Type B pancreatic cell (in vitro differentiated cells): ENCODE results near the gene CPA3. TPM values are rescaled to one million over a fixed set of nuclear protein-coding genes. Genes with fewer than 3 reads are reported as not detected.

Experiments
- DNase-seq: peaks from one replicate; pipeline ENCODE4 v3.0.0; 2021; ENCODE audit warnings: mixed read lengths; ENCODE audit not compliant: unreplicated experiment; ENCODE audit errors: extremely low spot score
- H3K27ac Mint-ChIP-seq: 2 replicates; pipeline ENCODE4 v1.8.0; 2021; ENCODE audit warnings: mild to moderate bottlenecking, mixed read lengths
- H3K27me3 Mint-ChIP-seq: 2 replicates; pipeline ENCODE4 v1.8.0; 2021; ENCODE audit warnings: mixed read lengths
- H3K36me3 Mint-ChIP-seq: 2 replicates; pipeline ENCODE4 v1.8.0; 2021; ENCODE audit warnings: mixed read lengths
- H3K4me1 Mint-ChIP-seq: one replicate; pipeline ENCODE4 v1.8.0; 2021; ENCODE audit warnings: mixed read lengths; ENCODE audit not compliant: unreplicated experiment
- H3K4me3 Mint-ChIP-seq: 2 replicates; pipeline ENCODE4 v1.8.0; 2021; ENCODE audit warnings: mild to moderate bottlenecking, mixed read lengths
- H3K9me3 Mint-ChIP-seq: 2 replicates; pipeline ENCODE4 v1.8.0; 2021; ENCODE audit warnings: mixed read lengths
- CTCF ChIP-seq: fragments of 200-600 bp; sonication (generic); conservative IDR thresholded peaks from 2 replicates; pipeline ENCODE4 v1.5.0; 2021; ENCODE audit warnings: antibody characterized with exemption, mild to moderate bottlenecking
- total RNA-seq: library from RNA; stranded (reverse); gene quantifications from 2 replicates; pipeline ENCODE4 v1.2.1, GENCODE V29; 2021; ENCODE audit warnings: low replicate concordance

The CPA3 gene
- total RNA-seq, 1 donor from 2014 or later: not detected

GRCh38 chr3:148873977-148874376, 8.9 kb downstream of the CPA3 start:
- TF ChIP-seq CTCF: no peak
- Mint-ChIP-seq H3K4me1 (peaks cover 5% of the 10 kb centered on the region), H3K27me3 (no peaks in the 10 kb centered on the region), H3K4me3 (no peak overlapping the region), H3K36me3 (no peaks in the 10 kb centered on the region), H3K27ac (no peak overlapping the region), H3K9me3 (no peaks in the 10 kb centered on the region)
- DNase-seq: no peak

GRCh38 chr3:148878095-148878494, 13.0 kb downstream of the CPA3 start:
- no peak for DNase-seq
- H3K9me3 Mint-ChIP-seq: no peaks in the 10 kb centered on the region
- no peaks in the 10 kb centered on the region for H3K27me3 Mint-ChIP-seq
- H3K4me1 Mint-ChIP-seq: peaks cover 8% of the 10 kb centered on the region
- H3K36me3 Mint-ChIP-seq: no peaks in the 10 kb centered on the region
- H3K27ac Mint-ChIP-seq: no peak overlapping the region
- H3K4me3 Mint-ChIP-seq: no peak overlapping the region
- no peak for TF ChIP-seq CTCF

DNA sequence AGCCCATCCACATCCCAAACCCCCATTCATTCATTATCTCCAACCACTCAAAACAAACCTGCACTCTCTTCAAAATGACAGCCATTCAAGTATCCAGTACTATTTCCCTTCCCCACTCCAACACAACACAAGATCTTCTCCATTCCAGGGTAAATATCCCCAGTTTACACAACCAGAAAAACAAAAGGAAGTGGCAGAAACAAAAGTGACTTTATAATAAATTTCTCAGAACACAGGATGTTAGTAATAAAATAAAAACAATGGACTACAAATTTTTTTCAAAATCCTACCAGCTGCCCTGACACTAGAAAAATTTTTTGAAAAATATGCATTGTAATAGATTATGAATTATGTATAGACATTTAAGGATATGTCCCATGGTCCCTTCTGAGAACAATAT, 14.2 kb downstream of the CPA3 start:
- no peak for TF ChIP-seq CTCF
- Mint-ChIP-seq H3K27me3 (no peaks in the 10 kb centered on the region), H3K27ac (no peak overlapping the region), H3K4me1 (peaks cover 3% of the 10 kb centered on the region), H3K9me3 (no peaks in the 10 kb centered on the region), H3K4me3 (no peak overlapping the region), H3K36me3 (no peaks in the 10 kb centered on the region)
- DNase-seq: no peak

DNA sequence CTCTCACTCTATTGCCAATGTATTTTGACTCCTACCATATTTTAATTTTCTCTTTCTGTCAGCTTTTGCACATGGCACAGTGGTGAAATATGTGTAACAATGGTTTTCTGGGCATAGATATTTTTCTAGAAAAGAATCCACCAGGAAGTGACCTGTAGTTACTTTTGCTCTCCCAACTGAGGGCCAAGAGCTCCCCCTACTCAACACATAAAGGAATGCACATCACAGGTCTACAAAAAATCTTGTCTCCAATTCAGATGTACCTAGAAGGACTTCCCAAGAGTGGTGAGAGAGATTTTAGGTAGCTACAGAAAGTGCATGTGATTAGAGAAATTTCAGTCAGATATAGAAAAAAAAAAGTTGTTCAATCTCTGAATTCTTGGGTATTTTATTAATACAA, 15.6 kb downstream of the CPA3 start:
- H3K36me3 Mint-ChIP-seq: no peaks in the 10 kb centered on the region
- H3K27ac Mint-ChIP-seq: no peak overlapping the region
- no peaks in the 10 kb centered on the region for H3K27me3 Mint-ChIP-seq
- TF ChIP-seq CTCF: peak; percentile 52
- no peaks in the 10 kb centered on the region for H3K9me3 Mint-ChIP-seq
- no peak for DNase-seq
- H3K4me3 Mint-ChIP-seq: no peak overlapping the region
- peaks cover 3% of the 10 kb centered on the region for H3K4me1 Mint-ChIP-seq

- TF ChIP-seq CTCF: no peak
- no peak overlapping the region for H3K27ac Mint-ChIP-seq
- no peak overlapping the region for H3K4me3 Mint-ChIP-seq
- no peaks in the 10 kb centered on the region for H3K27me3 Mint-ChIP-seq
- H3K36me3 Mint-ChIP-seq: no peaks in the 10 kb centered on the region
- DNase-seq: no peak
- H3K4me1 Mint-ChIP-seq: peaks cover 3% of the 10 kb centered on the region
- H3K9me3 Mint-ChIP-seq: no peaks in the 10 kb centered on the region
Observed at GRCh38 chr3:148881286-148881685, 16.2 kb downstream of the CPA3 start.

DNA sequence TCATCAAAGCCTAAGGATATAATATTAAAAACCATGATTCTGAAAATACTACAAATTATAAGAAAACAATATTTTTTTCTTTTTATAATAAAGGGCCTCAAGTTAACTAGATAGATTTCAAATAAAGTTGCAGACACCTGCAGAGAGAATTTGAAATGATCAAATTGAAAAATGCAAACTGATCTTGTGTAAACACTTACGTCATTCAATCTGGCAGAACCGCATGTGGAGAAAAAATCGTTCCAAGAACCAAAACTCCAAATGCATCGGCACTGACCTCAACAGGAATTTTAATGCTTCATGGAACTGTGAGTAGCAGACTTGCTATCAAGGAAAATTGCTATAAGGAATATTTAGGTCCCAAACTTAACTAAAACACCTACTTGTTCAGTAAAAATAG, 17.2 kb downstream of the CPA3 start:
- Mint-ChIP-seq H3K9me3 (no peaks in the 10 kb centered on the region), H3K4me3 (no peak overlapping the region), H3K27me3 (no peaks in the 10 kb centered on the region), H3K4me1 (peaks cover 3% of the 10 kb centered on the region), H3K27ac (no peak overlapping the region), H3K36me3 (no peaks in the 10 kb centered on the region)
- no peak for TF ChIP-seq CTCF
- no peak for DNase-seq
